Heart left ventricle (tissue), 13 donors: ENCODE measurements around the gene OAT.

ENCODE experiments used
- POLR2A ChIP-seq, 2 donors: fragments of 450-650 bp; IDR thresholded peaks; one replicate each; pipeline ENCODE4 v1.6.1; 2017; ENCODE audit warnings: antibody characterized with exemption in 2 of 2, mild to moderate bottlenecking in 2 of 2, moderate library complexity in 2 of 2
- TF ChIP-seq, protein P1 (sequence below), 12 donors: fragments of 200-600 bp; sonication (generic) in 4 of 12; IDR thresholded peaks; one replicate each; pipeline versions ENCODE4 v1.5.0 to v1.8.0; 2018 to 2022; ENCODE audit warnings: antibody characterized with exemption in 12 of 12, mild to moderate bottlenecking in 5 of 12
- donor health status: ischemic (EF 13 %, LVEDD 7.1; RV severe dilation, severe dysfunction).
- donor health status: DM: no; HTN: yes; CAD: no.
- donor health status: DM: no; HTN: no; CAD: no.
- donor health status: ischemic (EF 25% LVEDD 6.9; RV normal size, moderate dysfunction).
- donor health status: ischemic (EF 25% LVEDD 5.7; RV mildly dilated, moderate dysfunction).
- donor health status: ischemic (EF 35%, LVEDD 5.7; RV mildly dilated, moderate dysfunction).
- donor health status: nonischemic (EF 11% LVEDD 7.7; RV severe dilation, severe dysfunction).
- donor health status: DM: yes; HTN: yes; CAD: no.
- donor health status: PGD.
- donor health status: ischemic (EF 29% LVEDD 5.4; RV normal size, mild dysfunction).
- donor health status: nonischemic (EF 23%, LVEDD 6.1; RV moderate dilation, normal function).

DNA sequence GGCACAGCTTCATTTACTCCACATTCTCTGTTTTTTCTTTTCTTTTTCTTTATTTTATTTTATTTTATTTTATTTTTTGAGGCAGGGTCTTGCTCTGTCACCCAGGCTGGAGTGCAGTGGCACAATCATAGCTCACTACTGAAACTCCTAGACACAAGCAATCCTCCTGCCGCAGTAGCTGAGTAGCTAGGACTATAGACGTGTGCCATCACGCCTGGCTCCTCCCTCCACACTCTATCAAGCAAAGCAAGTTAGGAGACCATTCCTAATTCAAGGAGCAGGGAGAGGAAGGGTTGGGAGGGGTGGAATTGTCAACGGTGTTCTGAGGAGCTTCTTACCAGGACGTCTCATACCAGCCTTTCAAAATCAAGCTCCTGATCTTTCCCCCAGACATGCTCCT is 52.4 kb downstream of the OAT start:
- TF ChIP-seq POLR2A (IDR thresholded peaks at IDR 0.05), result no peak
- TF ChIP-seq, protein P1, sequence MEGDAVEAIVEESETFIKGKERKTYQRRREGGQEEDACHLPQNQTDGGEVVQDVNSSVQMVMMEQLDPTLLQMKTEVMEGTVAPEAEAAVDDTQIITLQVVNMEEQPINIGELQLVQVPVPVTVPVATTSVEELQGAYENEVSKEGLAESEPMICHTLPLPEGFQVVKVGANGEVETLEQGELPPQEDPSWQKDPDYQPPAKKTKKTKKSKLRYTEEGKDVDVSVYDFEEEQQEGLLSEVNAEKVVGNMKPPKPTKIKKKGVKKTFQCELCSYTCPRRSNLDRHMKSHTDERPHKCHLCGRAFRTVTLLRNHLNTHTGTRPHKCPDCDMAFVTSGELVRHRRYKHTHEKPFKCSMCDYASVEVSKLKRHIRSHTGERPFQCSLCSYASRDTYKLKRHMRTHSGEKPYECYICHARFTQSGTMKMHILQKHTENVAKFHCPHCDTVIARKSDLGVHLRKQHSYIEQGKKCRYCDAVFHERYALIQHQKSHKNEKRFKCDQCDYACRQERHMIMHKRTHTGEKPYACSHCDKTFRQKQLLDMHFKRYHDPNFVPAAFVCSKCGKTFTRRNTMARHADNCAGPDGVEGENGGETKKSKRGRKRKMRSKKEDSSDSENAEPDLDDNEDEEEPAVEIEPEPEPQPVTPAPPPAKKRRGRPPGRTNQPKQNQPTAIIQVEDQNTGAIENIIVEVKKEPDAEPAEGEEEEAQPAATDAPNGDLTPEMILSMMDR (IDR thresholded peaks at IDR 0.05), result no peak
